ENCODE data around the gene PACC1.

Gene PACC1

DNA sequence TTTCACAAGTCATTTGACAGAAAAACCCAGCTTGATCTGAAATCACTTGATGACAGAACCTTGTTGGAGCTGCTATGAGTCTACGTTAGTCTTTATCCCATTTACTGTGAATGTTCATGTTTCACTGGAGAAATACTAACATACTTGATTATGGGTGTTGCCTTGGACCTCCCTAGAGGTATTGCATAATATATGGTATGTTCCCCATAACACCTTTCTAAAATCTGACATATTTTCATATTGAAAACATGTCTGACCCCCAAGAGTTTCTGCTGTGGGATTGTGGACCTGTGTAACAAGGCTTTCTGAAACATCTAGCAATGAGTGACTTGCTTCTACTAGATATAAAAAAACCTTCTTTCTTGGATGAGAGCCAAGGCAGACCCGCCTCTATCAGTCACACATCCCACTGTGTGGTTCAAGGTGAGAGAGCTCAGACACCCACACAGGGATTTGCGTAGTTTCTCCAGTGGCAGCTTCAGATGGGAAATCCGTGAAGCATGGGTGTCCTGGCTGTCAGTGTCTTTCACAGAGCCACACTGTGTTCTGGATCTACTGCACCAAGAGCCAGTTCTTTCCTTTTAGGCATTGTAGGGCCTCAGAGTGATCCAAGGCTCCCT is 22.6 kb upstream of the PACC1 start:
- DNase-seq: no peak

DNA sequence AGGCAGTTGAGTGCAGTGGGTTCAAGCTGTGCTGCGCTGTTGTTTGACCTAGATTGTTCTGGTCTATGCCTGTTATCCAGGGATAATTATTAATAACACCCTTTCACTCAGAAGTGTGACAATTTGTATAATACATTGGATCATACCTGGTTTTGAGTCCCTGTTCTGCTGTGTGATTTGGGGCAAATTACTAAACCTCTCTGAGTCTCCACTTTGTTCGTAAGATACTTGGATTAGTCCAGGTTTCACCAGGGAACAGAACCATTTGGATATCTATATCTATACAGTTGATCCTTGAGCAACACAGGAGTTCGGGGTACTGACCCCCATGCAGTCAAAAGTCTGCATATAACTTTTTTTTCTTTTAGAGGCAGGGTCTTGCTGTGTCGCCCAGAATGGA is 20.3 kb upstream of the PACC1 start:
- DNase-seq: no peak

DNA sequence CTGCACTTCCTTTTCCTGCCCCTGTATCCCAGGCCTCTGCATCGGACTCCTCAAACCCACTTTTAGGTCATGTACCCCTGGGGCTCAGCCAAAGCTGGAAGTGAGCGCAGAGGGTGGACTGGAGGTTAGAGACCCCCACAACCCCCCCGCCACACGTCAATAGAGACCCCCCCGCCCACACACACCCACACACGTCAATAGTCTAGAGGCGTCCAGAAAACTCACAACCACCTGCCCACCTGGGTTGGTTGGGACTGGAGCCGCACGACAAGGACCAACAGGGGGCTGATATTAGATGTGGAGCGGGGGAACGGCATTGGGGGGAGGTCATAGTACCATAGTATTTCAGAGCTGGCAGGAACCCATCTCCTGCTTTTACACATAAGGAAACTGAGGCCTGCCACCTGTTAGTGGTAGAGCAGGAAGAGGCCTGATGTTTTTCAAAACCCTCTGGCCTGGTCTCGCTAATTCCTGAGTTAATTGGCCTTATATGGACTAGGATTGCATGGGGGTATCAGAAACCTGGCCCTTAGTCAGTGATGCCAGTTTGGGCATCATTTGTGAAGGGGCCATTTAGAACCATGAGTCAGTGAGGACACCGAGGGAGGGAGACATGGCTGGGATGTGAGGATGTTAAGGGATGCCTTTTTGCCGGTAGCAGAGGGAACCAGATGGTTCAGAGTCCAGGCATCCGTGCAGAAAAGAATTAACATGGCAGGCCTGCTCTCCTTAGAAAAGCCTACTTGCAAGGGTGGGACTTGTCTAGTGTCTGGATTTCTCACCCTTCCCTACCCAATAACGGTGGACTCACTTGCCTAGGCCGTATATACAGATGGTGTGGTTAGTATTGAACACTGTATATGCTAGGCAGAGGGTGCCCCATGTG is 19.1 kb upstream of the PACC1 start:
- DNase-seq: peak; percentile 19

DNA sequence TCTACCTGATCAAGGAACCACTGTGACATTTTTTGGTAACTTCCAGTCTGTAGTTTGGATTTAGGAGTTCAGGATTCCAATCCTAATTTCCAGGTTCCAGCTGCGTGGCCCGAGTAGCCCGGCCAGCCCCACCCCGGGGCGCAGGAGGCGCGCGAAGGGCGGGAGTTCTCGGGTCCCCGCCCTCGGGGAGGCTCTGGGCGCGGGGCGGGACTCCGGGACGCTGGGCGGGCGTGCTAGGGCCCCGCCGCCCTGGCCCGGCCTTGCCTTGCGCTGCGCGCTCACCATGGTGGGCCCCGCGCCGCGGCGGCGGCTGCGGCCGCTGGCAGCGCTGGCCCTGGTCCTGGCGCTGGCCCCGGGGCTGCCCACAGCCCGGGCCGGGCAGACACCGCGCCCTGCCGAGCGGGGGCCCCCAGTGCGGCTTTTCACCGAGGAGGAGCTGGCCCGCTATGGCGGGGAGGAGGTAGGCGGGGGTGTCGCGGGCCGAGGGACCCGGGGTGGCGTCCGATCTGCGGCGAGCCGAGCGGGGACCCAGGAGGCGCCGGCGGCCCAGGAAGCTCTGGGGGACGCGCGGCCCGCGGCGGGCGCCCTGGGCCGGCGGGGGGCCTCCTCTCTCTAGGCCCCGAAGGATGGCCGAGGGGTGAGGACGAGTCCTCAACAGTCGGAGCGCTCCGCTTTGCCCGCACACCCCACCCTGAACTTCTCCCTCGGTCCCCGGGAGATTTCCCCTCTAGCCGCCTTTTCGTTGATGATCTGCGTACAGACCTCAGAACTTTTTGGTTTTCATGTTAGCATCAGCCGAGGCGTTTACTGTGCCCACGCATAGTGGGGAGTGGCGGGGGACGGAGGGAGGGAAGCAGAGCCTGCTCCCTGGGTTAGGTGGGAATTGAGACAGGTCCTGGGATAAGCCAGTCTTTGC is 18.2 kb upstream of the PACC1 start, which contains the start of gene NENF:
NENF (plus strand) TSS at position 260 of the 916 bp plus-strand sequence; CDS start at position 284, 24 bp downstream.
- peak; percentile 84 for DNase-seq

DNA sequence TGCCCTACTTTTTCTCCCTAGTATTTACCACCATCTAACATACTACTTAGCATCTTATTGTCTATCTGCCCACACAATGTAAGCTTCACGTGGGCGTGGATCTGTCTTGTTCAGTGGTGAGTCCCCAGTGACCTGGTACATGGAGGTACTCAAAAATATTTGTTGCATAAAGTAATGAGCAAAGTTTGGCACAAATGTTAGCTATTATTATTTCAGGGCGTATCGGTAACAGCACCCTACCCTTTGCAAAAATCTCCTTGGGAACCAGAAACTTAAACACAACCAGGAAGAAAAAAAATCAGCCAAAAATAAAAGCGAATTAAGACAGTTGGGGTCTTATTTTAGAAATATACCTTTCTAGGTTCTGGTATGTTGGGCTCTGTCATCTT is 17.6 kb upstream of the PACC1 start:
- DNase-seq: no peak

DNA sequence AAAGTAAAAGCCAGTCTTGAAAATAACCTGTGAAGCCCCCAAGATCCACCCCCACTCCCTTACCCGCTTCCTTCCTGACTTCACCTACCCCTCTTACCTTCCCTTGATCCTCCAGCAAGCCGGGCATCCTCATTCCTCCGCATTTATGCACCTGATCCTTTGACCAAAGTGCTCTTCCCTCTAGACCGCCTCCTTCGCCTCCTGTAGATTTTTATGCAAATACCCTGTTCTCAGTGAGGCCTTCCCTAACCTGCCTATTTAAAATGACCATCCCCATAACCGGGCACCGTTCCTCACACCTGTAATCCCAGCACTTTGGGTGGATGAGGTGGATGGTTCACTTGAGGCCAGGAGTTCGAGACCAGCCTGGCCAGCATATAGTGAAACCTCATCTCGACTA is 17.0 kb upstream of the PACC1 start:
- DNase-seq: no peak

DNA sequence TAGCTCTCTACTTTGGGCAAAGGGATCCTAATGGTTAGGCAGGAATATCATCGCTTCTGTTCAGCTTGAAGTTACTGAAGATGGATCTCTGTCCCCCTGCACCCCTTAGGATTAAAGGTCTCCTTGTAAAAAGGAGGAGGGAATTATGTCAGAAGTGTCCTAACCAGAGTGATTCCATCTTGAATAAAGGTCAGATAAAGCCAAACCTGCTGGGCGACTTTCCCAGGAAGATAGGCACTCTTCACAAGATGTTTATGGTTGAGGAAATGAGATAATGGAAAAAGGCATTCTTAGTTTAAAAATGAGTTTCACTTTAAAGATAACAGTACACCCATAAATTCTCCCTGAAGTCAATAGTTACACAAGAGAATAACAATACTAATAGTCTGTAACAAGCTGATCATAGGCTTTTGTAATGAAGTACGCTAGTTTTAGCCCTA is 16.3 kb upstream of the PACC1 start:
- no peak for DNase-seq

DNA sequence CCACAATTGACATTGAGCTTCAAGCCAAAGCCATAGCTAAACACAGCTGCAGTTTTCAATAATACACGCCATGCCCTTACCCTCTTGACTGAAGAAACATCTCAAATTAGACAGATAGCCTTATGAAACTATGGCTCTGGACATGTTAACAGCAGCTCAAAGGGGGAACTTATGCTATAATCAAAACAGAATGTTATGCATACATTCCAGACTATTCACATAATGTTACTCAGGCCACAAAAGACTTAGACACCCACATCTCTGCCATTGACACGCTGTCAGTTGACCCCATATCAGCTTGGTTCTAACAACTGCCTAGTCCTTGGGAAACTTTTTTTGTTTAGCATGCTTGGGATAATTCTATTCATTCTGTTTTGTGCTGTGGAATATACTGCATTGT is 15.7 kb upstream of the PACC1 start:
- peak; percentile 33 for DNase-seq

DNA sequence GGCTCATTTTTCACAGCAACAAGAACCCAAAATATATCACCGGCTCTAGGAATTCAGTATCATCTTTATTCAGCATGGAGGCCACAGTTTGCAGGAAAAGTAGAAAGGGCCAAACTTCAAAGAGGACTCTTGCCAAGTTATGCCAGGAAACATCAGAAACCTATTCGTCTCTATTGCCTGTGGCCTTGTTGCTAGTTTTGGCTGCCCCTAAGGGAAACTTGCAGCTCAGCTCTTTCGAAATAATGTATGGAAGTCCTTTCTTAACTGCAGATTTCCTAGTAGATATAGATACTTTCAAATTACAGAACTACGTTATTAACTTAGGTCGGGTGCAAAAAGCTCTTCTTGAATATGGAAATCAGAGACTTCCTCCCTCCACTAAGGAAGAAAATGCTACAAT is 13.8 kb upstream of the PACC1 start:
- DNase-seq: no peak

DNA sequence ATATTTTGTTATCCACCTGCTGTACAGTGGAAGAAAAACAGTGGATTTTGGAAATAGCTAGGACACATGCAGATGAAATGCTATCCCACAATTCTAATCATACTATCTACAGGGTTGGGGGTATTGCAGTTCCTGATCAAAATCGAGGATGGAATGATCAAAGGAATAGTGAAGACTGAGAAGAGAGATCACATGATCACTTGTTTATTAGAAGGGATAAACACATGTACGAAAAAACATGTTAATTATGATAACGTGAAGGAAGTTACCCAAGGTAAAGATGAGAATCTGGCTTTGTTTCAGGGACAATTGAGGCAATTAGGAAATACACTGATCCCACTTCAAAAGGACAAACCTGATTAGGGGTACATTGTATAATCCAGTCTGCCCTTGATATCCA is 9.2 kb upstream of the PACC1 start:
- DNase-seq: no peak

DNA sequence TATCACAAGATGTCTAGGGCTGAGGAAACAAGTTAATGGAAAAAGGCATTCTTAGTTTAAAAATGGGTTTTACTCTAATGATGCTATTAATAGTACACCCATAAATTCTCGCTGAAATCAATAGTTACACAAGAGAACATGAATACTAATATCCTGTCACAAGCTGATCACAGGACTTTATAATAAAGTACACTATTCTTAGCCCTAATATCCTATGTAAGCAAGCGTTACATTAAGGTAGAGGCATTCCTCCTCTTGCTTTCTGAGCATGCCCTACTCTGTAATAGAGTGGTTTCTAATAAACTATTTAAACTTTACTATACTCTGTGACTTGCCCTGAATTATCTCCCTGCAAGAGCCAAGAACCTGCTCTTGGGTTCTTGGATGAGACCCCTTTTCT is 6.5 kb upstream of the PACC1 start:
- no peak for DNase-seq

DNA sequence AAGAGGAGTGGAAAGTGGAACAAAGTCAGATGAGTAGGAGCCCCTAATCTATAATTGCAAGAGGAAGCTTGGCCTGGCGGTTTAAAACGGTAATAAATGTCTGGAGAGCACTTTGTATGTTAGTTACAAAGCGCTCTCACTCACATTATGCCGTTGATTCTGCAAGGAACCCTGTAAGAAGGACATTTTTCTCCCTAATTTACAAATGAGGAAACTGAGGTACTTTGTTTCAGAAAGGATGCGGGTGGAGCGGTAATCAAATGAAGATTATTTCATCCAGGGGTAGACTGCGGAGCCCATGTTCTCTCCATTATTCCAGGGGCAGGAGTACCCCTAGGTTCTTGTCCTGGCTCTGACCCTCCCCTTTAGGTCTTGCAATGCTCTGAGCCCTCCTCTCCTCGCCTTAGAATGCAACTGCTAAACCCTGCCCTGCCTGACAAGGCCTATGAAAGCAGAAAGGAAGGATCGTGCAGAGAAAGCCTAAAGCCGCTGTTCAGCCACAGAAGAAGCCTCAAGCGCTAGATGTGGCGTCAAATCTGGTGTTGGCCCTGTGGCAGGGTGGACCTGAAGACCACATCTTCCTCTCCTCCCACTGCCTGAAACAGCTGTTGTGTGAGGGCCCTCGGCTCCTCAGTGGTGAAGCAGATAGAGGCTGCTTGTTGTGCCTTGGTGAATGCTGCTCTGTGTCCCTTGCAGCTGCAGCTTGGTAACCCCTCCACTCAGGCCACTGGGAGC is 588 bp upstream of the PACC1 start:
- no peak for DNase-seq

DNA sequence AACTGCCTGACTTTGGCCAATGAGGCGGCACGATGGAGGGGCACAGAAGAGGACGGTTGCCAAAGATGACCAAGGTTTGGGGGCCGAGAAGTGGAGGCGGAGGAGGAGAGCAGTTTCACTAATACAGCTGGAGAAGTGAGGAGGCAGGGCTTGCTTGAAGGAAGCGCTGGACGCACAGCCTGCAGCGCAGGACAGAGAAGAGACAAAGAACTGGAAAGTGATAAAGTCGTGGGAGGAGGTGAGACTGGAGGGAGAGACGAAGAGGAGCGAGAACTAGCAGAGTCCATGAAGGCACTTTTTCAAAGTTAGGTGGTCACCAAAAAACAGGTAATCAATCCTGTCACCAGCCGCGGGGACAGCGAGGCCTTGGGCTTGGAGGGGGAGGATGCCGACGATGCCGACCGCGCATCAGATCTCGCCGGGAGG is 771 bp downstream of the PACC1 start:
- DNase-seq: no peak

DNA sequence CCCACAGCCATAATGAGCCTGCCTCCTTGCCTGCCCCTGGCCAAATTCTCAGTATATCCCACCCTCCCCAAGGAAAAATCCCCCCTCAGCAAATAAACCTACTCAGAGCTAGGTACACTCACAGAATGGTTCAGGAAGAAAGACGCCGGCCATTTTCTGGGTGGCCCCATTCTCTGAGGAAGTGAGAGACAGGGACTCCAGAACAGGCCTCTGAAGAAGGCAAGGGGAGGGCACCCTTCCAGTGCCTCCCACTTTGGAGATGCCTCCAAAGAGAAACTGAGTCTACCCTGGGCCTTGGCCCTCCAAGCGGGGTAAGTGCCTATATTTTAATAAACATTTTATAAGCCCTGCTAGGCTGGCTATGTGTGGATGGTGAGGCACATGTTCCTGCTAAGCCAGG is 2.3 kb downstream of the PACC1 start:
- no peak for DNase-seq

DNA sequence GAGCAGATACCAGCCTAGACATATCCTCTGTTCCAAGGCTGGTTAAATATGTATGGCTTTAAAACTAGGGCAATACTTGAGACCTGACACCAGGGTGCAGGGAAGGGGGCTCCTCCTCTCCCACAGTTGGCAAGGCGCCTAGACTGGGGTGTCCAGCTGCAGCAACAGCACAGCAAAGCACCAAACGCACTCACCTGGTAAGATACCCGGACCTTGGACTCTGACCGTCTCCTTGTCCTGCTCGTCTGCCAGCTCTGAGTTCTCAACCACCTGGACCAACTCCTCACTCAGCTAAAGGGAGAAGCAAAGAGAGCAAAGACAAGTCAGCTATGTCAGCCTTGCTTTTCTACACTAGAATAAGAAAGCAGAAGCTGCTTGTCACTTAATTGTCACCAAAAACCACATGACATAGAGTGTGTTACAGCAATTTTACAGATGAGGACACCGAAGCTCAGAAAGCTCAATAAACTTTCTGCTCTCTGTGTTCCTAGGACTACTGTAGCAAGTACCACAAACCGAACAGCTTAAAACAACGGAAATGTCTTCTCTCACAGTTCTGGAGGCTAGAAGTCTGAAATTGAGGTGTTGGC is 4.4 kb downstream of the PACC1 start:
- no peak for DNase-seq

DNA sequence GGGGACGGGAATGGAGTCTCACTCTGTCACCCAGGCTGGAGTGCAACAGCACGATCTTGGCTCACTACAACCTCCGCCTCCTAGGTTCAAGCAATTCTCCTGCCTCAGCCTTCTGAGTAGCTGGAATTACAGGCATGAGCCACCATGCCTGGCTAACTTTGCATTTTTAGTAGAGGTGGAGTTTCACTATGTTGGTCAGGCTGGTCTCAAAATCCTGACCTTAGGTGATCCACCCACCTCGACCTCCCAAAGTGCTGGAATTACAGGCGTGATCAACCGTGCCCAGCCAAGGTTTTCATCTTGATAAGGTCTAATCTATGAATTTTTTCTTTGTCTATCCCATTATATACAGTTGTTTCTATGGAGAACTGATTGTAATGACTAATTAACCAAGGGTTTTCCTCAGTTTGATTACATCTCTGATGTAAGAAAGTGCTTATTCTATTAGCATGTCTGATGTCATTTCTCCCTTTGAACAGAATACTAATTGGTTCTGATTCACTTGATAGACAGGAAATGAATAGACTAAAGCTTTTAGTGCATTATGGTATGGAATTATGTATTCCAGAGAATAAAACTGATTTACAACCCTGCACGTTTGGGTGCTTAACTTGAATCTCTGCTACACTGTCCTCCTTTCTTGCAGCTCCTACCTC is 11.9 kb downstream of the PACC1 start:
- no peak for DNase-seq

DNA sequence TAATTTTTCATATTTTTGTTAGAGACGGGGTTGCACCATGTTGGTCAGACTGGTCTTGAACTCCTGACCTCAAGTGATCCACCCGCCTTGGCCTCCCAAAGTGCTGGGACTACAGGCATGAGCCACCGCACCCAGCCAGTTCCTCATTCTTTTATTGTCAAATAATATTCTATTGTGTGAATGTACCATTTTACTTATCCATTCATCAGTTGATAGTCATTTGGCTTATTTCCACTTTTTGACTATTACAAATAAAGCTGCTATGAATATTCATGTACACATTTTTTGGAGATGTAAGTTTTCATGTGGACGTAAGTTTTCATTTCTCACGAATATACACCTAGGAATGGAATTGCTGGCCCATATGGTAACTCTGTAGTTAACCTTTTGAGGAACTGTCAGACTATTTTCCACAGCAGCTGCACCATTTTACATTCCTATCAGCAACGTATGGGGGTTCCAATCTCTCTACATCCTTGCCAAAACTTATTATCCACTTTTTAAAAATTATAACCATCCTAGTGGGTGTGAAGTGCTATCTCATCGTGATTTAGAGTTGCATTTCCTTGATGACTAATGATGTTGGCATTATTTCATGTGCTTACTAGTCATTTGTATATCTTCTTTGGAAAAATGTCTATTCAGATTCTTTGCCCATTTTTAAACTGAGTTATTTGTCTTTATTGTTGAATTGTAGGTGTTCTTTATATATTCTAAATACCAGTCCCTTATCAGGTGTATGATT is 12.7 kb downstream of the PACC1 start:
- DNase-seq: peak; percentile 71

DNA sequence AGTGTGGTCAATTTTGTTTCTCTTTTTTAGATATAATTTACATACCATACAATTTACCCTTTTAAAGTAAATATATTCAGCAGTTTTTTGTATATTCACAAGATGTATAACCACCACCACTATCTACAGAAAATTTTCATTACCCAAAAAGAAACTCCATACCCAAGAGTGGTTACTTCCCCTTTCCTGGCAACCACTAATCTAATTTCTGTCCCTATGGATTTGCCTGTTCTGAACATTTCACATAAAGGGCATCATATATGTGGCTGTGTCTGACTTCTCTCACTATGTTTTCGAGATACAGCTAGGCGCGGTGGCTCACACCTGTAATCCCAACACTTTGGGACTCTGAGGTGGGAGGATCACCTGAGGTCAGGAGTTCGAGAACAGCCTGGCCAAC is 13.6 kb downstream of the PACC1 start:
- DNase-seq: no peak

DNA sequence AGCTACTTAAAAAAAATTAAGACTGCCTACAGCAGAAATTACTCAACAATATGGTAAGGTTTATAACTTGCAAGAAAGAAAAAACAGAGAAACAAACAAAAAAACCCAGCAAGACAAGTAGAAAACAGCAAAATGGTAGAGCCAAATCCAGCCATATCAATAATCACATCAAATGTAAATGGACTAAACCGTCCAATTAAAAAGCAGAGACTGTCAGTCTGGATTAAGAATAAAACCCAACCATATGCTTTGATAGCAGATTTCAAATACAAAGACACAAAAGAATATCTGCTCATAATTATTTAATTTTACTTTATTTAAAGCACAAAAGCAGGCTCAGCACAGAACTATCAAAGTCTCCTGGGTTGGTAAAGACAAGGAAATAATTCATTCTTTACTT is 17.5 kb downstream of the PACC1 start:
- DNase-seq: no peak

DNA sequence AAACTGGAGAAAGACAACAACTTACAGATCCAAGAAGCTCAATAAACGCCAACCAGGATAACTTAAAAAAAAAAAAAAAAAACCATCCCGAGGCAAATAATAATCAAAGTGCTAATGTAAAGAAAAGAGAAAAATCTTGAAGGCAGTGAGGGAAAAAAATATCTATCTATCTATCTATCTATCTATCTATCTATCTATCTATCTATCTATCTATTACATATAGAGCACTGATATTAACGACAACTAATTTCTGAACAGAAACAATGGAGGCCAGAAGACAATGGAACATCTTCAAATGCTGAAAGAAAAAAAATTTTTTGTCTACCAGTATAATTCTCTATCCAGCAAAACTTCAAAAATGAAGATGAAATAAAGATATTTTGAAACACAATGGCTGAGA is 18.0 kb downstream of the PACC1 start:
- no peak for DNase-seq
